Measurements from ENCODE around the gene TUT7.

The TUT7 gene

GRCh38 chr9:86340356-86341006 lies 13.7 kb downstream of the TUT7 start:
- H3K4me3 ChIP-seq (ENCODE audit: low read length): no peak overlapping the region
- H3K27me3 ChIP-seq (ENCODE audit: control insufficient read depth, insufficient read depth, low read length): no peaks in the 10 kb centered on the region
- H3K36me3 ChIP-seq (ENCODE audit: control insufficient read depth, insufficient read depth, low read length): peaks cover 23% of the 10 kb centered on the region
- no peaks in the 10 kb centered on the region for H3K4me1 ChIP-seq (ENCODE audit: control insufficient read depth, insufficient read depth, low read length)
- H3K9ac ChIP-seq (ENCODE audit: low read length): no peak overlapping the region
- no peak overlapping the region for H3K27ac ChIP-seq (ENCODE audit: low read depth, low read length)

GRCh38 chr9:86337469-86338108 lies 16.6 kb downstream of the TUT7 start:
- Histone ChIP-seq H3K27me3 (ENCODE audit: control insufficient read depth, insufficient read depth, low read length) (no peaks in the 10 kb centered on the region), H3K27ac (ENCODE audit: low read depth, low read length) (no peak overlapping the region)

GRCh38 chr9:86336058-86336457 lies 18.2 kb downstream of the TUT7 start:
- H3K4me1 ChIP-seq (ENCODE audit: control insufficient read depth, insufficient read depth, low read length): no peaks in the 10 kb centered on the region
- H3K27me3 ChIP-seq (ENCODE audit: control insufficient read depth, insufficient read depth, low read length): no peaks in the 10 kb centered on the region
- no peak overlapping the region for H3K9ac ChIP-seq (ENCODE audit: low read length)
- H3K4me3 ChIP-seq (ENCODE audit: low read length): no peak overlapping the region
- H3K27ac ChIP-seq (ENCODE audit: low read depth, low read length): no peak overlapping the region
- peaks cover 22% of the 10 kb centered on the region for H3K36me3 ChIP-seq (ENCODE audit: control insufficient read depth, insufficient read depth, low read length)

More at GRCh38 chr9:86337469-86338108, 16.6 kb downstream of the TUT7 start:
- Histone ChIP-seq H3K4me3 (ENCODE audit: low read length) (peak overlapping the region; percentile 25), H3K9ac (ENCODE audit: low read length) (no peak overlapping the region), H3K4me1 (ENCODE audit: control insufficient read depth, insufficient read depth, low read length) (no peaks in the 10 kb centered on the region), H3K36me3 (ENCODE audit: control insufficient read depth, insufficient read depth, low read length) (peaks cover 23% of the 10 kb centered on the region)

- no peaks in the 10 kb centered on the region for H3K4me1 ChIP-seq (ENCODE audit: control insufficient read depth, insufficient read depth, low read length)
- H3K27ac ChIP-seq (ENCODE audit: low read depth, low read length): no peak overlapping the region
- H3K9ac ChIP-seq (ENCODE audit: low read length): no peak overlapping the region
- no peak overlapping the region for H3K4me3 ChIP-seq (ENCODE audit: low read length)
- H3K36me3 ChIP-seq (ENCODE audit: control insufficient read depth, insufficient read depth, low read length): peaks cover 22% of the 10 kb centered on the region
- H3K27me3 ChIP-seq (ENCODE audit: control insufficient read depth, insufficient read depth, low read length): no peaks in the 10 kb centered on the region
Observed at GRCh38 chr9:86333651-86334050, 20.6 kb downstream of the TUT7 start.

- Histone ChIP-seq H3K9ac (ENCODE audit: low read length) (no peak overlapping the region), H3K36me3 (ENCODE audit: control insufficient read depth, insufficient read depth, low read length) (peaks cover 23% of the 10 kb centered on the region), H3K4me3 (ENCODE audit: low read length) (no peak overlapping the region), H3K4me1 (ENCODE audit: control insufficient read depth, insufficient read depth, low read length) (no peaks in the 10 kb centered on the region), H3K27ac (ENCODE audit: low read depth, low read length) (no peak overlapping the region), H3K27me3 (ENCODE audit: control insufficient read depth, insufficient read depth, low read length) (no peaks in the 10 kb centered on the region)
Observed at GRCh38 chr9:86330186-86330585, 24.0 kb downstream of the TUT7 start.

- Histone ChIP-seq H3K4me3 (ENCODE audit: low read length) (no peak overlapping the region), H3K9ac (ENCODE audit: low read length) (no peak overlapping the region), H3K4me1 (ENCODE audit: control insufficient read depth, insufficient read depth, low read length) (no peaks in the 10 kb centered on the region), H3K27ac (ENCODE audit: low read depth, low read length) (no peak overlapping the region), H3K36me3 (ENCODE audit: control insufficient read depth, insufficient read depth, low read length) (peaks cover 25% of the 10 kb centered on the region), H3K27me3 (ENCODE audit: control insufficient read depth, insufficient read depth, low read length) (no peaks in the 10 kb centered on the region)
Observed at GRCh38 chr9:86329649-86330048, 24.6 kb downstream of the TUT7 start.

GRCh38 chr9:86328156-86328555 lies 26.1 kb downstream of the TUT7 start:
- Histone ChIP-seq H3K36me3 (ENCODE audit: control insufficient read depth, insufficient read depth, low read length) (peaks cover 32% of the 10 kb centered on the region), H3K9ac (ENCODE audit: low read length) (no peak overlapping the region), H3K27ac (ENCODE audit: low read depth, low read length) (no peak overlapping the region), H3K4me1 (ENCODE audit: control insufficient read depth, insufficient read depth, low read length) (no peaks in the 10 kb centered on the region), H3K27me3 (ENCODE audit: control insufficient read depth, insufficient read depth, low read length) (no peaks in the 10 kb centered on the region), H3K4me3 (ENCODE audit: low read length) (no peak overlapping the region)

- H3K27me3 ChIP-seq (ENCODE audit: control insufficient read depth, insufficient read depth, low read length): no peaks in the 10 kb centered on the region
- no peak overlapping the region for H3K9ac ChIP-seq (ENCODE audit: low read length)
- no peak overlapping the region for H3K4me3 ChIP-seq (ENCODE audit: low read length)
- peaks cover 42% of the 10 kb centered on the region for H3K36me3 ChIP-seq (ENCODE audit: control insufficient read depth, insufficient read depth, low read length)
- no peaks in the 10 kb centered on the region for H3K4me1 ChIP-seq (ENCODE audit: control insufficient read depth, insufficient read depth, low read length)
- no peak overlapping the region for H3K27ac ChIP-seq (ENCODE audit: low read depth, low read length)
Observed at GRCh38 chr9:86326536-86326935, 27.7 kb downstream of the TUT7 start.

- H3K36me3 ChIP-seq (ENCODE audit: control insufficient read depth, insufficient read depth, low read length): peaks cover 42% of the 10 kb centered on the region
Observed at GRCh38 chr9:86324901-86325300, 29.3 kb downstream of the TUT7 start.

GRCh38 chr9:86324308-86324707 lies 29.9 kb downstream of the TUT7 start:
- Histone ChIP-seq H3K27ac (ENCODE audit: low read depth, low read length) (no peak overlapping the region), H3K4me1 (ENCODE audit: control insufficient read depth, insufficient read depth, low read length) (no peaks in the 10 kb centered on the region), H3K27me3 (ENCODE audit: control insufficient read depth, insufficient read depth, low read length) (no peaks in the 10 kb centered on the region), H3K36me3 (ENCODE audit: control insufficient read depth, insufficient read depth, low read length) (peaks cover 39% of the 10 kb centered on the region), H3K4me3 (ENCODE audit: low read length) (no peak overlapping the region), H3K9ac (ENCODE audit: low read length) (no peak overlapping the region)

More at GRCh38 chr9:86324901-86325300, 29.3 kb downstream of the TUT7 start:
- no peaks in the 10 kb centered on the region for H3K27me3 ChIP-seq (ENCODE audit: control insufficient read depth, insufficient read depth, low read length)
- H3K4me3 ChIP-seq (ENCODE audit: low read length): no peak overlapping the region
- H3K27ac ChIP-seq (ENCODE audit: low read depth, low read length): no peak overlapping the region
- H3K4me1 ChIP-seq (ENCODE audit: control insufficient read depth, insufficient read depth, low read length): no peaks in the 10 kb centered on the region
- no peak overlapping the region for H3K9ac ChIP-seq (ENCODE audit: low read length)

- H3K36me3 ChIP-seq (ENCODE audit: control insufficient read depth, insufficient read depth, low read length): peaks cover 44% of the 10 kb centered on the region
- H3K27me3 ChIP-seq (ENCODE audit: control insufficient read depth, insufficient read depth, low read length): no peaks in the 10 kb centered on the region
- no peak overlapping the region for H3K27ac ChIP-seq (ENCODE audit: low read depth, low read length)
- H3K4me3 ChIP-seq (ENCODE audit: low read length): no peak overlapping the region
- H3K4me1 ChIP-seq (ENCODE audit: control insufficient read depth, insufficient read depth, low read length): no peaks in the 10 kb centered on the region
- no peak overlapping the region for H3K9ac ChIP-seq (ENCODE audit: low read length)
Observed at GRCh38 chr9:86322973-86323644, 31.1 kb downstream of the TUT7 start.

GRCh38 chr9:86321373-86321772 lies 32.8 kb downstream of the TUT7 start:
- H3K27ac ChIP-seq (ENCODE audit: low read depth, low read length): no peak overlapping the region
- no peaks in the 10 kb centered on the region for H3K4me1 ChIP-seq (ENCODE audit: control insufficient read depth, insufficient read depth, low read length)
- no peak overlapping the region for H3K4me3 ChIP-seq (ENCODE audit: low read length)
- no peak overlapping the region for H3K9ac ChIP-seq (ENCODE audit: low read length)
- H3K36me3 ChIP-seq (ENCODE audit: control insufficient read depth, insufficient read depth, low read length): peaks cover 38% of the 10 kb centered on the region
- no peaks in the 10 kb centered on the region for H3K27me3 ChIP-seq (ENCODE audit: control insufficient read depth, insufficient read depth, low read length)

Data from rectal smooth muscle tissue (tissue), 1 donor.